Right atrium auricular region (tissue), 2 donors: ENCODE measurements around the gene CCDC178. TPM values are rescaled to one million over a fixed set of nuclear protein-coding genes. Genes with fewer than 3 reads are reported as not detected.
"Not testable (repeated sequence)": the region's sequence is repeated elsewhere in the genome, so short reads cannot be mapped to it uniquely, and the experiment has no call there.

ENCODE experiments used
- DNase-seq: peaks from one replicate; pipeline ENCODE4 v3.0.0-alpha.2; 2019; ENCODE audit warnings: low spot score
- H3K27ac ChIP-seq, 2 donors: fragments of 200-600 bp; sonication (generic); 1 replicate in 1 of 2; 2 replicates in 1 of 2; pipeline ENCODE4 v1.5.1; 2016 to 2019
- H3K27me3 ChIP-seq, 2 donors: fragments of 200-600 bp; sonication (generic); one replicate each; pipeline versions ENCODE4 v1.5.1 to v1.6.0; 2017 to 2019
- H3K36me3 ChIP-seq: fragments of 200-600 bp; sonication (generic); one replicate; pipeline ENCODE4 v1.5.1; 2016
- H3K4me1 ChIP-seq, 2 donors: fragments of 200-600 bp; sonication (generic); one replicate each; pipeline versions ENCODE4 v1.5.1 to v1.6.0; 2017 to 2019
- H3K4me3 ChIP-seq, 2 donors: fragments of 200-600 bp; sonication (generic); 1 replicate in 1 of 2; 2 replicates in 1 of 2; pipeline ENCODE4 v1.5.1; 2017 to 2019; ENCODE audit warnings: mild to moderate bottlenecking in 1 of 2, moderate library complexity in 1 of 2
- H3K9me3 ChIP-seq, 2 donors: fragments of 200-600 bp; sonication (generic); one replicate each; pipeline ENCODE4 v1.5.1; 2019
- CTCF ChIP-seq, 2 donors: fragments of 200-600 bp; sonication (generic); IDR thresholded peaks; one replicate each; pipeline ENCODE4 v1.5.1; 2019; ENCODE audit warnings: antibody characterized with exemption in 2 of 2
- total RNA-seq, 2 donors: library from RNA; depleted of rRNA; stranded (reverse); fragments of >200 nt; gene quantifications; one replicate each; pipeline ENCODE4 v1.1.0, GENCODE V29; 2016

Gene CCDC178
- total RNA-seq, 2 donors from 2014 or later: not detected

DNA sequence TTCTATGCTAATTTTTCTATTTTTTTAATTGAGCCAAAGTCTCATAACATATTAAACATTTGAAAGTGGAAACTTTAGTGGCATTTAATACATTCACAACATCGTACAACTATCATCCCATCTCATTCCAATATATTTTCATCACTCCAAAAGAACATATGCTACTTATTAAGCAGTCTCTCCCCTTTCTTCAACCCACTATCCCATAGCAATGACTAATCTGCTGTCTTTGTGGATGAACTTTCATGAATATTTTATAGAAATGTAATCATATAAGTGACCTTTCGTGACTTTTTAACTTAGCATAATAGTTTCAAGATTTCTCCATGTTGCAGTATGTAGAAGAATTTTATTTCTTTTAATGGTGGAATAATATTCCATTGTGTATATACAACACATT is 90.3 kb downstream of the CCDC178 start:
- no peak overlapping the region for H3K4me3 ChIP-seq
- no peaks in the 10 kb centered on the region for H3K27me3 ChIP-seq
- H3K27ac ChIP-seq: no peak overlapping the region
- TF ChIP-seq CTCF (IDR thresholded peaks at IDR 0.05): no peak
- H3K36me3 ChIP-seq: no peaks in the 10 kb centered on the region
- no peak for DNase-seq
- H3K4me1 ChIP-seq: no peaks in the 10 kb centered on the region
- peaks cover 0 to 10% of the 10 kb centered on the region in 2 donors for H3K9me3 ChIP-seq

- not testable (repeated sequence) for H3K27me3 ChIP-seq, DNase-seq, H3K4me3 ChIP-seq, H3K27ac ChIP-seq, H3K36me3 ChIP-seq, H3K4me1 ChIP-seq
- peaks cover 0 to 14% of the 10 kb centered on the region in 2 donors for H3K9me3 ChIP-seq
These were observed 100.8 kb downstream of the CCDC178 start for GRCh38 chr18:33339733-33340132.

DNA sequence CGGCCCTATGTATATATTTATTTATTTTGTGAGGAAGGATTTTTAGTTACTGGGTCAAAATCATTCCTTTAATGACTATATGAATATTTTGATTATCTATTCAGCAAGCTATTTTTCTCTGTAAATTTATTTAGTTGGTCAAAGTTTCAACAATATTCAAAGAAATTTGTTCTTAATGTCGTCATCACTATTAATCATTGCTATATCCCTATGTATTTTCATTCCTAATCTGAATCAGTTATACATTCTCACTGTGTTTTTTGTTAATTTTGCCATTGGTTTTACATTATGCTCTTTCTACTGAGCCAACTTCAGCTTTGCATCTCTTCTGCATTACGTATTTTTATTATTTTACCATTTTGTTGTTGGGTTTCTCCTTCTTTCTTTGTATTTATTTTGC is 105.7 kb downstream of the CCDC178 start:
- Histone ChIP-seq H3K36me3 (no peaks in the 10 kb centered on the region), H3K4me3 (no peak overlapping the region), H3K27me3 (no peaks in the 10 kb centered on the region), H3K4me1 (no peaks in the 10 kb centered on the region), H3K9me3 (peaks cover 0 to 3% of the 10 kb centered on the region in 2 donors), H3K27ac (no peak overlapping the region)
- TF ChIP-seq CTCF (IDR thresholded peaks at IDR 0.05): no peak
- DNase-seq: no peak

- H3K27ac ChIP-seq: no peak overlapping the region
- no peaks in the 10 kb centered on the region for H3K9me3 ChIP-seq
- H3K4me1 ChIP-seq: no peaks in the 10 kb centered on the region
- H3K4me3 ChIP-seq: no peak overlapping the region
- no peak for TF ChIP-seq CTCF (IDR thresholded peaks at IDR 0.05)
- DNase-seq: no peak
- H3K36me3 ChIP-seq: no peaks in the 10 kb centered on the region
- H3K27me3 ChIP-seq: no peaks in the 10 kb centered on the region
These were observed 109.8 kb downstream of the CCDC178 start for GRCh38 chr18:33330711-33331110.

DNA sequence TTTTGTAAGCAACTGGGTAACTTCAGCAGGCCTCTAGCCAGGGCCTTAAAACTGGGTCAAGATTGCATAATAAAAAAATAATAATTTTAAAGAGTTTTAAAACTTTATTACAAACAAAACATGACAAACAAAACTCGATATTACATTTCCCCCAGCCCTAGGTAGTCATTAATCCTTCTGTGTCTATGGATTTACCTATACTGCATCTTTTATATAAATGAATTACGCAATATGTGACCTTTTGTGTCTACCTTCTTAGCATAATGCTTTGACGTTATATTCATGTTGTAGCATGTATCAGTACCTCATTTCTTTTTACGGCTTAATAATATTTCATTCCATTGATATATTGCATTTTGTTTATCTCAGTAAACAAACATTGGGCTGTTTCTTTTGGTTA is 113.5 kb downstream of the CCDC178 start:
- H3K4me1 ChIP-seq: no peaks in the 10 kb centered on the region
- no peak for DNase-seq
- H3K27me3 ChIP-seq: no peaks in the 10 kb centered on the region
- TF ChIP-seq CTCF (IDR thresholded peaks at IDR 0.05): no peak
- no peak overlapping the region for H3K4me3 ChIP-seq
- no peaks in the 10 kb centered on the region for H3K36me3 ChIP-seq
- no peaks in the 10 kb centered on the region for H3K9me3 ChIP-seq
- H3K27ac ChIP-seq: no peak overlapping the region

DNA sequence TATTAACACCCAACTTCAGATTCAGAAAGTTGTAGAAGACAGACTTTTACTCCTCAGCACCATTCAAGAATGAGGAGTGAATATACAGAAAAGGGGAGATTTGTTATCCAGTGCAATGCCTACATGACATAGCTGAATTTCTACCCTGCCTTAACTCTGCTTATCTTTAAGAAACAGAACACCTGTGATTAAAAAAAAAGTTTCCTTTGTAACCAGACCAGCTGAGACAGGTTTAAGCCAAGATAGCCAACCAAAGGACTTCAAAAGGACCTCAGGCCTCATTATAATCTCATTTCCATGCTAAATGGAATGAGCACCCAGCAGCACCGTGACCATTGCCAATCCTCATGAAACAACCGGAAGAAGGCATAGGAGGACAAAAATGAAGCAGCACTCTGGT is 122.9 kb downstream of the CCDC178 start:
- Histone ChIP-seq H3K36me3 (no peaks in the 10 kb centered on the region), H3K9me3 (no peaks in the 10 kb centered on the region), H3K27me3 (no peaks in the 10 kb centered on the region), H3K4me1 (no peaks in the 10 kb centered on the region), H3K4me3 (no peak overlapping the region), H3K27ac (no peak overlapping the region)
- DNase-seq: no peak
- TF ChIP-seq CTCF (IDR thresholded peaks at IDR 0.05): no peak
